Stimulated activated CD4-positive, alpha-beta T cell treated with anti-CD3 and anti-CD28 coated beads, Interleukin-4, amount 100 ng/mL, for 48 hours (primary cell): ENCODE data around the gene DHX38.

Experiments used
- DNase-seq, 2 donors: peaks; one replicate each; pipeline ENCODE4 v3.0.0-alpha.2; 2020; ENCODE audit warnings: low read depth in 2 of 2

The DHX38 gene

DNA sequence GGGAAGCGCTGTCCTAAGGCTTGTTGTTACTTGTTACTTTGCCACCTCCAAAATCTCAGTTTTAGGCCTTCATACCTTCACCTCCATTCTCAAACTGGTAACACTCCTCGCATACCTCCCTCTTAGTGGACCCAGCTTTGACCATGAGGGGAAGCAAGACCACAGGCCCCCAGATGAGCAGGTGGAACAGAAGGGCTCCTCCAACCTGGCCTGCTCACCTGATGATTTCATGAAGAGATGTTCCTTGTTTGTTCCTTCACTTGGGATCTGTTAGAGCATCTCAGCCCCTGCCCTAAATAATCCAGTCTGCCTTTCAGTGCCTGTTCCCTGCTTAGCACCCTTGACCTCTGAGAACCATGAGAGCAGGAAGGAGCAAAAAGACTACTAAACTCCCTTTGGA lies 28.7 kb downstream of the DHX38 start:
- DNase-seq: no peak

GRCh38 chr16:72122916-72123315 lies 29.3 kb downstream of the DHX38 start:
- no peak for DNase-seq

- DNase-seq: no peak
These were observed 29.8 kb downstream of the DHX38 start for GRCh38 chr16:72123426-72123825.

DNA sequence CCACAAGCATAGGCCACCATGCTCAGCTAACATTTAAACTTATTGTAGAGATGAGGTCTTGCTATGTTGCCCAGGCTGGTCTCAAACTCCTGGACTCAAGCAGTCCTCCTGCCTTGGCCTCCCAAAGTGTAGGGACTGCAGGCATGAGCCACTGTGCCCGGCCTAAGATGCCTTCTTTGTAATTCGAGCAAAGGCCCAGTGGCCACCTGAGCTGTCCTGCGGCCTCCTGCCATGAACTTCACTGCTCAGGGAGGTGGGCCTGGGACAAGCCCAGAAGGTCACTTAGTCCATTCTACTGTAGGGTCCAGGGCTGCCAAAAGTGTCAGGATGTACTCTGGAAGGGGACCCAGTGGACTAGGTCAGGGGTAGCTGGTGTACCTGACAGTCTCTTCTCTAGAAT lies 30.5 kb downstream of the DHX38 start:
- no peak for DNase-seq

DNA sequence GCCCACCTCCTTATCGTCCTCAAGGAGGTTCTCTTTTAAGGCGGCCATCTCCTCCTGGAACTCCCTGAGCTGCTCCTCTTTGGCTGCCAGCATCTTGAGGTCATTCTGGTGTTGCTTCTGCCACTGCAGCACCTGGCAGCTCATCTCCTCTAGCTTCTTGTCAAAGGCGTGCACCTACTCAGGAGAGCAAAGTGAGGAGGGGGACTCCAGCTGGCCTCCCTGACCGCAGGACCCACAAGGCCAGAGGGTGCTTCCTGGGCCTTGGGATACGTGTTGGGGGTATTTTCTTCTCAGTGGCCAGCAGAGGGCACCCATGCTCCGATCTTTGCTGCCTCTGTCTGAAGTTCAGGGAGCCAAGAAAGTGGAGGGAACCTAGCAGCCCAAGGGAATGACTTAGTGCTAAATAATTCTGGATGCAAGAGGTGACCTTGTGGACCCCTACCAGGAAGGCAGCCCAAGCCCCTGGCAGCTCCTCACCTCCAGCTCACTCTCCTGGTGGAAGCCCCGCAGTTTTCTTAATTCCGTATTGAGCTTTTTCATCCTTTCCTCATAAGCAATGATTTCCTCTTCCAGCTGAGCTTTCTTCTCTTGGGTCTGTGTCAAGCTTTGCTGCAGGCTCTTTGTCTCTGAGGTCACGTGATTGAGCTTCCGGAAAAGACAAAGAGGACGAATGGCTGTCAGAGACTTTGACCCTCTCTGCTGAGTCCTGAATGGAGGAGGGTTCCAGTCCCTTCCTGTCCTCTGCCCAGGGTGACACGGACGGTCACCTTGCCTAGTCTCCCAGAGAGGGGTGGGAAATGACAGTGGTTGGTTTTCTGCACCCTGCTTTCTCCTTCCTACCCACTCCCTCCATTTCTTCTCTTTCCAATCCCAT lies 31.4 kb downstream of the DHX38 start:
- peak; percentile 45 to 53 for DNase-seq

GRCh38 chr16:72125635-72126428 lies 32.2 kb downstream of the DHX38 start:
- DNase-seq: no peak

GRCh38 chr16:72126429-72126765 lies 32.8 kb downstream of the DHX38 start:
- no peak for DNase-seq

- DNase-seq: no peak
These were observed 35.1 kb downstream of the DHX38 start for GRCh38 chr16:72128701-72129100.

DNA sequence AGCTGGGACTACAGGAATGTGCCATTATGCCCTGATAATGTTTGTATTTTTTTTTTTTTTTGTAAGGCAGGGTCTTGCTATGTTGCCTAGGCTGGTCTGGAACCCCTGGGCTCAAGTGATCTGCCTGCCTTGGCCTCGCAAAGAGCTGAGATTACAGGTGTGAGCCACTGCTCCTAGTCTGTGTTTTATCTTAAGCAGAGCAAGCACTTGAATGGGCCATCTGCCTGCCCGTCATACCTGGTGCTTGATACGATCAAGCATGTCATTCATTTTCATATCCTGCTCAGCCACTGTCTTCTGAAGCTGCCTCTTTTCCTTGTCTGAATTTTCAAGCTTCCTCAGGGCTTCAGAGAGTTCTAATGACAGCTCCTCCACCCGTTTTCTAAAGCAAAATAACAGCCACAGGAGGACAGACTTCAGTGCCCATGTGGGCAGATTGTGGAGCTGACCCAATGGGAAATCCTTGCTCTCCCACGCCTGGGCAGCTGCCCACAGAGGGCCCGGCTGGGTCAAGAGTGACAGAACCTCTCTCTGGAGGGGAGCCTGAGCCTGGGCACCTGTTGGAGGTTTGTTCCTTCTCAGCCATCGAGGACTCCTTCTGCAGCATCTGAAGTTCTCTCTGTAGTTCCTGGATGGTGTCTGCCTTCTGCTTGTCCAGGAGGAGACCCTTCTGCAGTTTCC lies 36.5 kb downstream of the DHX38 start:
- no peak for DNase-seq

- no peak for DNase-seq
These were observed 37.4 kb downstream of the DHX38 start for GRCh38 chr16:72131036-72131435.

GRCh38 chr16:72132726-72133125 lies 39.1 kb downstream of the DHX38 start:
- no peak for DNase-seq

- DNase-seq: no peak
These were observed 40.9 kb downstream of the DHX38 start for GRCh38 chr16:72134507-72134906.

DNA sequence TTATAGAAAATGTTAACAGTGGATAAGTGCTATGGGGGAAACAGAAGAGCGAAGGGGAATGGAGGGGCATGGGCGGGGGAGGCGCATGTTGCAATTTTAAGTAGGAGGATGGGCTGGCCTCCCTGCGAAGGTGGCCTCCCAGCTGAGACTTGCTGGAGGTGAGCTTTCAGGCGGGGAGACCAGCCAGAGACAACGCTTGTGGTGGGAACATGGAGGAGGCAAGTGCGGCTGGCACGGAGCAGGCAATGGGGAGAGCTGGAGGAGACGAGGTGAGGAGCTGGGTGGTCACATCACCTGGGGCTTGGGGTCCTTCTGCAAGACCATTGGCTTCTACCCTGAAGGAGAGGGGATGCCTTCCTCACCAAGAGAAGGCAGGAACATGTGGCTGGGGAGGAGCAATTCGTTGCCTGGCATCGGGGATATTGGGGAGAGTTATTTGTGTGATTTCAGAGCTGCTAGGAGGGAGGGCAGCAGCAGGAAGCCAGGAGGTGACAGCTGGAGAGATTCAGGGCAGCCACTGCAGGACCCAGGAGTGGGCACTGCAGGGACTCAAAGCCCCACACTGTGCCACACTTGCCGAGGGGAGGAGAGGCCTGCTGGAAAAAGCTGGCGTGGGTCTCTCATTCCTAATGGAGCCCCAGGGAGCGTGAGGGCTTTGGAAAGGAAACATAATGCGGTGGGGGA lies 43.9 kb downstream of the DHX38 start:
- no peak for DNase-seq

- DNase-seq: no peak
These were observed 44.5 kb downstream of the DHX38 start for GRCh38 chr16:72138064-72138572.

- DNase-seq: no peak
These were observed 46.3 kb downstream of the DHX38 start for GRCh38 chr16:72139908-72140307.

GRCh38 chr16:72142476-72142875 lies 48.8 kb downstream of the DHX38 start:
- no peak for DNase-seq

GRCh38 chr16:72149676-72150464 lies 56.2 kb downstream of the DHX38 start:
- no peak for DNase-seq

DNA sequence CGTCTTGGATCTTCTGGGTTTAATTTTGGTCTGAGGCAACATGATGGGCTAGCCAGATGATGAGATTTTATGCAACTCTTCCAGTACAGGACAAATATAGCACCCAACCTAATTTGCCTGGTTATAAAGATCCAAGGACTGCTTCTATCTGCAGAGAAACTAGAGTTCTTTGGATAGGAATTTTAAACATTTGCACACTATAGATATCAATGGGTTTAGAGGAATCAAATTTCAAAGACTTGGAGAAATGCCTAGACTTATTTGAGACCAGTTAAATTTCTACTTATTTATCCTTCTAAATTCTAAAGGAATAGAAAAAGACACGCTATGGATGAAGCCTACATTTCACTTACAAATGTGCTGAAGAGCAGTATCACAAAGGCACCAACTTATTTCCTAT lies 65.7 kb downstream of the DHX38 start:
- no peak for DNase-seq

GRCh38 chr16:72159801-72160200 lies 66.2 kb downstream of the DHX38 start:
- DNase-seq: no peak

- no peak for DNase-seq
These were observed 68.6 kb downstream of the DHX38 start for GRCh38 chr16:72162105-72162692.
